ENCODE results near the gene FNDC5. TPM values are rescaled to one million over a fixed set of nuclear protein-coding genes. Genes with fewer than 3 reads are reported as not detected.

The FNDC5 gene
- total and polyA plus RNA-seq, 2 experiments from 2014 or later, result 0.33 TPM; not detected in 1

DNA sequence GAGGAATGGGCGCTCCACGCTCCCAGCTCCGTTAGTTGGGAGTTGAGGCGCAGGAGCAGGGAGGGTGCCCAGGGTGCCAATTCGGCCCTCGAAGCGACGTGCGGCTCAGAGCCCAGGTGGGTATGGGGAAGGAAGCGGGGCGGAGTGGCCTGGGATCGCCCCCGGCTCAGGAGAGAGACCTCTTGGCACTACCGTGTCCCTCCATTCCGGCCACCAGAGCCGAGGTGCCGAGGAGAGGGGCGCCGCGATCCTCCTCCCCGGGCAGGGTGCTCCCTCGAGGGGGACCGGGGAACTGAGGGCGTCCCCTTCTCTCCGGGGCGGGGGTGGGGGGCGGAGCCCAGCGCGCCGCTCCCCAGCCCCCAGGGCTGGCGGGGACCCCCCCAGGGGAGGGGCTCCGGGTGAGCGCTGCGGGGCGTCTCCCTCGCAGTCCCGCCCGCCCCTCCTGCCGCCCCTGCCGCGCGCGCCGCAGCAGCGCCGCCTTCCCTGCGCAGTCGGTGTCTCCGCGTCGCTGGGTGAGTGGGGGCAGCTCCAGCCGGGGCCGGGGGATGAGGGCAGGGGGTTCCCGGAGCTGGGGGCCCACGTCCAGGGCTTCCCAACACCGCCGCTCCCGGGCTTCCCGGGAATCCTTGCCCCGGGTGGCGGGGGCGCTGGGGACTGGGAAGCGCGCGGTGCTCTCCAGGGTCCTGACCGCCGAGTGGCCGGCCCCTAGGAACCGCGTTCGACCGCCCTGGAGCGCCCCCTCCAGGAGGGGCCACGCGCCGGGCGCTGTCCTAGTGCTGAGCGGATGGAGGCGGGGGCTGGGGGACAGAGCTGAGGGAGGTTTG is 15.5 kb upstream of the FNDC5 start, which contains the start of gene HPCA:
HPCA (plus strand) TSS at position 488 of the 824 bp plus-strand sequence. CDS start 2,408 bp downstream, outside the sequence.
- Histone ChIP-seq H3K9me2 (ENCODE audit: insufficient read depth) (no peaks in the 10 kb centered on the region), H3K79me2 (ENCODE audit: insufficient read depth) (no peaks in the 10 kb centered on the region), H3K36me3 (ENCODE audit: low read depth) (no peaks in the 10 kb centered on the region), H3K27me3 (replicated peaks; ENCODE audit: insufficient read depth) (peaks cover 16% of the 10 kb centered on the region; the same call in 1 of the 2 replicates), H3K4me3 (no peak within 1 kb of the TSS), H2AFZ (no peak within 1 kb of the TSS), H3K9me3 (ENCODE audit: low read depth) (no peaks in the 10 kb centered on the region), H3K4me1 (ENCODE audit: insufficient read depth) (no peaks in the 10 kb centered on the region), H3K27ac (no peak within 1 kb of the TSS), H4K20me1 (ENCODE audit: insufficient read depth) (no peaks in the 10 kb centered on the region), H3F3A (ENCODE audit: insufficient read depth) (no peaks in the 10 kb centered on the region), H3K9ac (no peak within 1 kb of the TSS), H3K4me2 (ENCODE audit: unreplicated experiment) (no peak within 1 kb of the TSS)
- in situ Hi-C loops (cut with MboI), result no loop called here
- WGBS, 2 experiments (ENCODE audit: low coverage in 1 of 2, low lambda C conversion rate in 2 of 2, missing lambda C conversion rate in 2 of 2), result 2 to 5% methylated on average over 4 to 37 of the region's 79 CpGs
- no peak for TF ChIP-seq EZH2phosphoT487 (IDR thresholded peaks at IDR 0.05; ENCODE audit: insufficient read depth, low read depth)
- no peak for TF ChIP-seq EZH2 (IDR thresholded peaks at IDR 0.05; ENCODE audit: insufficient read depth, poor library complexity, severe bottlenecking)
- DNase-seq, result peak; percentile 81

- no peak for DNase-seq
- H3K79me2 ChIP-seq (ENCODE audit: insufficient read depth), result no peaks in the 10 kb centered on the region
- H3K9me2 ChIP-seq (ENCODE audit: insufficient read depth), result no peaks in the 10 kb centered on the region
- H3K9ac ChIP-seq, result no peak overlapping the region
- H3K4me1 ChIP-seq (ENCODE audit: insufficient read depth), result no peaks in the 10 kb centered on the region
- H3F3A ChIP-seq (ENCODE audit: insufficient read depth), result no peaks in the 10 kb centered on the region
- no peak overlapping the region for H3K27ac ChIP-seq
- H3K4me2 ChIP-seq (ENCODE audit: unreplicated experiment), result no peak overlapping the region
- 17 to 34% methylated on average over 3 to 8 of the region's 8 CpGs for WGBS, 2 experiments (ENCODE audit: low coverage in 1 of 2, low lambda C conversion rate in 2 of 2, missing lambda C conversion rate in 2 of 2)
- no peaks in the 10 kb centered on the region for H3K9me3 ChIP-seq (ENCODE audit: low read depth)
- H2AFZ ChIP-seq, result no peak overlapping the region
- H3K27me3 ChIP-seq (replicated peaks; ENCODE audit: insufficient read depth), result peaks cover 16% of the 10 kb centered on the region; the same call in 1 of the 2 replicates
- in situ Hi-C loops (cut with MboI), result no loop called here
- no peaks in the 10 kb centered on the region for H4K20me1 ChIP-seq (ENCODE audit: insufficient read depth)
- no peak overlapping the region for H3K4me3 ChIP-seq
- TF ChIP-seq EZH2 (IDR thresholded peaks at IDR 0.05; ENCODE audit: insufficient read depth, poor library complexity, severe bottlenecking), result no peak
- no peak for TF ChIP-seq EZH2phosphoT487 (IDR thresholded peaks at IDR 0.05; ENCODE audit: insufficient read depth, low read depth)
- no peaks in the 10 kb centered on the region for H3K36me3 ChIP-seq (ENCODE audit: low read depth)
Observed at GRCh38 chr1:32885676-32886003, 14.9 kb upstream of the FNDC5 start.

DNA sequence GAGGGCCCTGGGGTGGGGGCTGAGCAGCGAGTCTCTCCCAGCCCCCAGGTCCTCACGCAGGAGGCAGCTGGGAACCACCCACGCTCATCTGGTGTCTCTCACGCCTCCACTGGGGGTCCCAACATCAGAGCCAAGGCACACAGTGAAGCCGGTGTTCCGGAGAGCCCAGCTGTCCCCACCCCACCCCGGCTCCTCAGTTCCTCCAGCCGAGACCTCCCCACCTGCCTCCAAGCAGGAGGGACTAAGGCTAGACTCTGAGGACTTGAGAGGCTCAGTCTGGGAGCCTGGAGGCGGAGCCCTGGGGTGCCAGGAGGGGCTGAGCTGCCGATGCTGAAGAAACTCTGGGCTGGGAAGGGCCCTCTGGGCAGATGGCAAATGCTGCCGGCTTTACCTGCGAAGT is 14.0 kb upstream of the FNDC5 start:
- WGBS, 2 experiments (ENCODE audit: low coverage in 1 of 2, low lambda C conversion rate in 2 of 2, missing lambda C conversion rate in 2 of 2), result 33 to 41% methylated on average over 8 to 12 of the region's 12 CpGs
- no peak for TF ChIP-seq EZH2phosphoT487 (IDR thresholded peaks at IDR 0.05; ENCODE audit: insufficient read depth, low read depth)
- no peak for TF ChIP-seq EZH2 (IDR thresholded peaks at IDR 0.05; ENCODE audit: insufficient read depth, poor library complexity, severe bottlenecking)
- Histone ChIP-seq H3K4me1 (ENCODE audit: insufficient read depth) (no peaks in the 10 kb centered on the region), H3K27me3 (replicated peaks; ENCODE audit: insufficient read depth) (peaks cover 16% of the 10 kb centered on the region; the same call in 1 of the 2 replicates), H2AFZ (no peak overlapping the region), H3K4me3 (no peak overlapping the region), H3K9ac (no peak overlapping the region), H3K9me3 (ENCODE audit: low read depth) (no peaks in the 10 kb centered on the region), H4K20me1 (ENCODE audit: insufficient read depth) (no peaks in the 10 kb centered on the region), H3F3A (ENCODE audit: insufficient read depth) (no peaks in the 10 kb centered on the region), H3K27ac (no peak overlapping the region), H3K4me2 (ENCODE audit: unreplicated experiment) (no peak overlapping the region), H3K79me2 (ENCODE audit: insufficient read depth) (no peaks in the 10 kb centered on the region), H3K9me2 (ENCODE audit: insufficient read depth) (no peaks in the 10 kb centered on the region), H3K36me3 (ENCODE audit: low read depth) (no peaks in the 10 kb centered on the region)
- in situ Hi-C loops (cut with MboI), result no loop called here
- no peak for DNase-seq

DNA sequence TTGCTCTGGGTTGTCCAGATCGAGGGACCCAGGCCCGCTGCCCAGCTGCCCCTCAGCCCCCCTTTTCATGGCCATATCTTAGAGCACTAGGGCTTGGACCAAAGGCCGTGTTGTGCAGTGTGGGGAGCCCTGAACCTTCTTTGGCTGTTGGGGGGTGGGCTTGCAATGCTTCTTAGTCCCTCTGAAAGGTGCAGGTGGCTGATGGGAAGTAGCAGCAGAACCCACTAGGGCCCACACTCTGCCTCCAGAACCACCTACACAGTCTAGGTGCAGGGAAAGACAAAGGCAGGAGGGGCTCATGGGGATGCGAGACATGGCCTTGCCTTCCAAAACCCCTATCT is 13.3 kb upstream of the FNDC5 start:
- WGBS, 2 experiments (ENCODE audit: low coverage in 1 of 2, low lambda C conversion rate in 2 of 2, missing lambda C conversion rate in 2 of 2), result 41 to 53% methylated on average over 4 of the region's 4 CpGs
- no peaks in the 10 kb centered on the region for H3K9me2 ChIP-seq (ENCODE audit: insufficient read depth)
- no peak overlapping the region for H3K4me3 ChIP-seq
- H3K27ac ChIP-seq, result no peak overlapping the region
- H2AFZ ChIP-seq, result no peak overlapping the region
- H3K79me2 ChIP-seq (ENCODE audit: insufficient read depth), result no peaks in the 10 kb centered on the region
- H3K36me3 ChIP-seq (ENCODE audit: low read depth), result no peaks in the 10 kb centered on the region
- TF ChIP-seq EZH2 (IDR thresholded peaks at IDR 0.05; ENCODE audit: insufficient read depth, poor library complexity, severe bottlenecking), result no peak
- no peak for TF ChIP-seq EZH2phosphoT487 (IDR thresholded peaks at IDR 0.05; ENCODE audit: insufficient read depth, low read depth)
- H3F3A ChIP-seq (ENCODE audit: insufficient read depth), result no peaks in the 10 kb centered on the region
- no peaks in the 10 kb centered on the region for H3K9me3 ChIP-seq (ENCODE audit: low read depth)
- in situ Hi-C loops (cut with MboI), result no loop called here
- peaks cover 16% of the 10 kb centered on the region; the same call in 1 of the 2 replicates for H3K27me3 ChIP-seq (replicated peaks; ENCODE audit: insufficient read depth)
- H3K4me1 ChIP-seq (ENCODE audit: insufficient read depth), result no peaks in the 10 kb centered on the region
- no peak overlapping the region for H3K4me2 ChIP-seq (ENCODE audit: unreplicated experiment)
- DNase-seq, result no peak
- no peak overlapping the region for H3K9ac ChIP-seq
- H4K20me1 ChIP-seq (ENCODE audit: insufficient read depth), result no peaks in the 10 kb centered on the region
